T47D (cell line): ENCODE data around the gene OR2J2.
"Not testable (repeated sequence)": the region's sequence is repeated elsewhere in the genome, so short reads cannot be mapped to it uniquely, and the experiment has no call there.

Experiments
- DNase-seq, 2 experiments: peaks; one replicate each; pipeline versions ENCODE4 v3.0.0 to v3.0.0-alpha.2; 2011 to 2012; ENCODE audit warnings: low read depth in 1 of 2, low spot score in 1 of 2
- JUND ChIP-seq: IDR thresholded peaks from 2 replicates; pipeline ENCODE4 v1.6.1; 2012; ENCODE audit warnings: low read depth
- in situ Hi-C: cut with HindIII; loops from 2 replicates; pipeline ENCODE4 v1.10.0; 2016; ENCODE audit warnings: low sequenced_read_pairs, low pct_unique_long_range_greater_than_20kb

OR2J2 gene

DNA sequence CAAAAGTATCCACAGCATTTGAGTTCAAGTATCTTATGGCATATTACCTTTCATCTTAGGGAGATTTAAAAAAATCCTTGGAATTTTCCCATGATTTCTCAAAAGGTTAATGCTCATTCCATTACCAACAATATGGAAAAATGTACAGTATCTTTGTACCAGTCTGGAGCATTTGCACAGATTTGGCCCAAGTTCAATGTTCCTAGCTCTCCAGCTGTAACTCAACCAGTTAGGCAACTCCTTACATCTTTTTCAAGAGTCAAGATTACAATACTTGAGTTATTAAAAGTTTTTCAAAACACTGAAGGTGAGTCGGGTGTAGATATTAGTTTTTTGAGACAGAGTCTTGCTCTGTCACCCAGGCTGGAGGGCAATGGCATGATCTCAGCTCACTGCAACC, 1.0 kb downstream of the OR2J2 start:
- in situ Hi-C loops = no loop called here
- TF ChIP-seq JUND = no peak
- DNase-seq = no peak

DNA sequence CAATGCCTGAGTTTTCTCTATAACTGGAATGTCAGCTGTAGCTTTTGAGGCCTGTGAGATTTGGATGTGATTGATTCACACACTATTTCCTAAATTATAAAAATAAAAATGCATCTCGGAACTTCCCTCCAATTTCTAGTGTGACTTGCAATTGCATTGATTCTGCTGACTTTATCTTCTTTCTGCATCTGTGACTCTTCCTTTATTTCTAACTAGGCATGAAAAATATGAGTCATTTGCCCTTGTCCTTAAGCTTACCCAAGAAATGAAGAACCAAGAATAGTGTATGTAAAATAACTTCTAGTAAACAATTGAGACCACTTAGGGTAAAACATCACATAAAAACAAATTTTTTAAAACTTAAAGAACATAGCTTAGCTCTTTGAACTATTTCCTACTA, 12.9 kb downstream of the OR2J2 start:
- no peak for TF ChIP-seq JUND
- no peak for DNase-seq
- in situ Hi-C loops = no loop called here

DNA sequence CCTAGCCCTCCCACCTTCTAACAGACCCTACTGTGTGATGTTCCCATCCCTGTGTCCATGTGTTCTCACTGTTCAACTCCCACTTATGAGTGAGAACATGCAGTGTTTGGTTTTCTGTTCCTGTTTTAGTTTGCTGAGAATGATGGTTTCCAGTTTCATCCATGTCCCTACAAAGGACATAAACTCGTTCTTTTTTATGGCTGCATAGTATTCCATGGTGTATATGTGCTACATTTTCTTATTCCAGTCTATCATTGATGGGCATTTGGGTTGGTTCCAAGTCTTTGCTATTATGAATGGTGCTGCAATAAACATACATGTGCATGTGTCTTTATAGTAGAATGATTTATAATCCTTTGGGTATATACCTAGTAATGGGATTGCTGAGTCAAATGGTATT, 18.0 kb downstream of the OR2J2 start:
- in situ Hi-C loops, DNase-seq: not testable (repeated sequence)

DNA sequence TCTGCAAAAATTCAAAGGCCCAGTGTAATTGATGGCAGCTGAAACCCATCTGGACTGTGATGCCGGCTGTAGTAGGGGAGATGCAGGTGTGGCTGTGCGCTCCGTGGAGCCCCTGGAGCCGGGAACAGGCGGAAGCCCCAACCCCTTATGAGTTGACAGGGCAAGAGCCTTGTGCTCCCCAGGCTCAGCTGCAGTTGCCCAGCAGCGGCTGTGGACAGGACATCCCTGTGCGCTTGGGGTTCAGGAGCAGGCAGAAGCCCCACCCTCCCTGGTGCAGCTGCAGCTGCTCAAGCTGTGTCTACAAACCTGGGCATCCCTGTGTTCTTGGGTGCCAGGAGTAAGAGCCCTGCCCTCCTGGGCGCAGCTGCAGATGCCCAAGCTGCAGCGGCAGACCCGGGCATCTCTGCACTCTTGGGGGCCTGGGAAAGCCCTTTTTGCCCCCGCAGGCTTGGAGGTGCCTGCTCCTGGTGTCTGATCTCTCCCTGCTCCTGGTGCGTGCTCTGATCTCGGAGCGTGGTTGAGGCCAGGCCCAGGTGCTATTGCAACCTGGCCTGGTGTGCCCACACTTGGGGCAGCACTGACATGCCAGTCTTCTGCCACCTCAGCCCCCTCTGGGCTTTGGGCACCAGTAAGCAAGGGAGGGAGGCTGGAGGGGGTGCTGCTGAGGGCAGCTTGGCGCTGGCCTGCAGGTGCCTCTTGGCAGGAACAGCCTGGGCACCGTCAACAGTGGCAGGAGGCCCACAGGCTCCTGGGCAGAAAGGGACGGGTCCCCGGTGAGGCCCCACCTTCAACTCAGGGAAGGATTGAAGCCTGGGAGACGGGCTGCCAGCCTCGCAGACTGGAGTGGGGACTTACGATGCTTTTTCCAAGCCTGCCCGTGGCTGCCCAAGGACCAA, 30.3 kb downstream of the OR2J2 start:
- in situ Hi-C loops = no loop called here
- no peak for TF ChIP-seq JUND
- DNase-seq = no peak

DNA sequence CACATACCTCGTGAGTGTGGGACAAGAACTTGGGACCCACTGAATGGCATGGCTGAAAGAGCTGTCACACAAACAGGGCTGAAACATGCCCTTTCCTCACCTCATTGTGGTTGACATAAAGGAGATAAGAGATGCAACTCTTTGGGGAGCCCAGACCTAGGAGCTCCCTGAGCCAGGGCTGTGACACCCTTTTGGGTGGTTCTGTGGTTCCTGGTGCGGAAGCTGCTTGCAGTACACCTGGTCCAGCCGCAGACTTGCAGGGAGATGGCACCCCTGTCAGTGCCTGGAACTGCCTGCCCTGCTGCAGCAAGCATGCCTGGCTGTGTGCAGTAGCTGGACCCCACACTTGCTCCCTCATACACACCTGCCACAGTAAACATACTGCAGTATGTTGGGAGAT, 31.3 kb downstream of the OR2J2 start:
- TF ChIP-seq JUND = no peak
- in situ Hi-C loops = no loop called here
- DNase-seq = no peak

DNA sequence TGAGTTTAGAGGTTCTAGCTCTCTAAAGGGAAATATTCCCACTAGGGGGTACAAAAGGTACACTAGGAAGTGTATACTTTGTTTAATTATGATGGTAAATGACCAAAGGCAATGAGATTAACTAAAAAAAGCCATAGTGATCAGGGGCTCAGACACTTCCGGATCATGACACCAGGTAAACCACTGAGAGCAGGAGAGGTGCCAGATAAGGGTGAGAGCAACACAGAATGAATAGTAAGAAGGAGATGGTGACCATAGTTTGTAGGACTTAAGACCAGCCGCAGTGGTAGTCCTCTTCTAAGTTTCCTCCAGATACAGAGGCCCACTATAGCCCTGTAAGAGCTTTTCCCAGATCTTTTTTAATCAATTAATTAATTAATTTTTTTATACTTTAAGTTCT, 40.8 kb downstream of the OR2J2 start:
- in situ Hi-C loops = no loop called here
- DNase-seq = no peak
- TF ChIP-seq JUND = no peak

DNA sequence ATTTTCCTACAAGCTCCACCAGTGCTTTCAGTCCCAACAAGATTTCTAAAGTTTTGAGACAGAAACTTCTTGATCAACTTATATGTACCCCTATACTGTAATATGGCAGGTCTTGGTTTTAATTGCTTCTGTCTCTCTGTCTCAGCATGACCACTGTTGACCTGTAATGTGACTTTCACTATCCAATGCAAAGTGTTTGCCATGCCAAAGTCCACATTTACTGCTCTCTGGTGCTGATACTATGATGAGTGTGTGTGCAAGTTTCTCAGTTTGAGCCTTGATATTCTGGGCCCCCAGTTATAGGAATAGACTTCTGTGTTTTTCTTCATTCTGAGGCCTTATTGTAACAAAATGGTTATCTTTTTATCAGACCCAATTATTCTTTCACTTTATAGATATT, 45.8 kb downstream of the OR2J2 start:
- in situ Hi-C loops = no loop called here
- no peak for DNase-seq
- TF ChIP-seq JUND = no peak

DNA sequence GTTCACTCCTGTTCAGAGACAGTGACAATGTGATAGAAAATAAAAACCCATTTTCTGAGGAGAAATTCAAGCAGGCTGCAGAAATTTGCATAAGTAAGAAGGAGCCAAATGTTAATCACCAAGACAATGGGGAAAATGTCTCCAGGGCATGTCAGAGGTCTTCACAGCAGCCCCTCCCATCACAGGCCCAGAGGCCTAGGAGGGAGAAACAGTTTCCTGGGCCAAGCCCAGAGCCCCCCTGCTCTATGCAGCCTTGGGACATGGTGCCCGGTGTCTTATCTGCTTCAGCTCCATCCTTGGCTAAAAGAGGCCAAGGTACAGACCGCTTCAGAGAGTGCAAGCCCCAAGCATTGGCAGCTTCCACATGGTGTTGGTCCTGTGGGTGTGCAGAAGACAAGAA, 46.5 kb downstream of the OR2J2 start:
- DNase-seq, in situ Hi-C loops: not testable (repeated sequence)

DNA sequence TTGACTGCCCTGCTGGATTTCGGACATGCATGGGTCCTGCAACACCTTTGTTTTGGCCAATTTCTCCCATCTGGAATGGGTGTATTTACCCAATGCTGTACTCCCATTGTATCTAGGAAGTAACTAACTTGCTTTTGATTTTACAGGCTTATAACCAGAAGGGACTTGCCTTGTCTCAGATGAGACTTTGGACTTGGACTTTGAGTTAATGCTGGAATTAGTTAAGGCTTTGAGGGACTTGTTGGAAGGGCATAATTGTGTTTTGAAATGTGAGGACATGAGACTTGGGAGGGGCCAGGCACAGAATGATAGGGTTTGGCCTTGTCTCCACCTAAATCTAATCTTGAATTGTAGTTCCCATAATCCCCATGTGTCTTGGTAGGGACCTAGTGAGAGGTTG, 47.3 kb downstream of the OR2J2 start:
- DNase-seq, in situ Hi-C loops: not testable (repeated sequence)
